GM18507 (cell line): Measurements from ENCODE around the gene BCAS3.

ENCODE experiments used
- DNase-seq: peaks from one replicate; pipeline ENCODE4 v3.0.0; 2011; ENCODE audit warnings: low read depth; ENCODE audit not compliant: insufficient read length; ENCODE audit errors: extremely low spot score
- FAIRE-seq: peaks from 2 replicates; lab custom pipeline; 2011; peaks lifted over from hg19 to GRCh38; lab: Jason Lieb, UNC

BCAS3 gene

DNA sequence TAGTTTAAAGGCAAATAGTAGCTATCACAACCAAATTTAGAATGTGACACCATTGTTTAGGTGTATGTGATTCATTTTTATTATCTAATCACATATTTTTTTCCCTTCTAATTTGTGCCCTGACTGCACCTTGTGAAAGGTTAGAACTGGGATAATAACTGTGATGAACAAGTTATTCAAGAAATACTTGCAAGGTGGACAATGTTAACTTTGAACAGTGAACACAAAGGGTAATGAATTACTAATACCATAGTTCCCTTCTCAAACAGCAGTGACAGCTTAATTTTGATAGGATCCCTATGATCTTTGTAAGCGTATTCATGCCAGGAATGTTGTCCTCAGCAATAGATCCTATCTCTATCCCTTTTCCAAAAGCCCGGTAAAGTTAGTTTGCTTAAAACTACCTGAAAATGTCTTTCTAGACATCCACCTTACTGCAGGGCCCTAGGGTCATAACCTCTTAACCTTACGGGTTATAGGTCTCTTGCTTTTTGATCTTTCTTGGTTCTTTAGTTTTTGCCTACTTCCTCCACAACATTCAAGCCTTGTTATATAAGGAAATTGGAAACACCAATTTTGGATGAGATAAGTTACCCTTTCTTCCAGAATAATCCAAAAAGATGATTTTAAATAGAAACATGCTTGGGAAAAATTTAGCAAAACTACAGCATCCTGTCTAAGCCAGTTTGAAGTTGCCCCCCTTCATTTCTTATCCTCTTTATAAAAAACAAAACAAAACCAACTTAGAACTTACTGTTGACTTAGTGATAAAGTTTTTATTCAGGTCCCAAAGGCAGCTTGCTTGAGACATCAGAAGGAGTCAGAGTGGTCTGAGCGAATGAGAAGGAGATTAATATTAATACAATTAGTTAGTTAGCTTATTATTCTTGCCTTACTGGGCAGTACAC, 522.0 kb downstream of the BCAS3 start:
- DNase-seq (no peak), FAIRE-seq (peak; percentile 41)

DNA sequence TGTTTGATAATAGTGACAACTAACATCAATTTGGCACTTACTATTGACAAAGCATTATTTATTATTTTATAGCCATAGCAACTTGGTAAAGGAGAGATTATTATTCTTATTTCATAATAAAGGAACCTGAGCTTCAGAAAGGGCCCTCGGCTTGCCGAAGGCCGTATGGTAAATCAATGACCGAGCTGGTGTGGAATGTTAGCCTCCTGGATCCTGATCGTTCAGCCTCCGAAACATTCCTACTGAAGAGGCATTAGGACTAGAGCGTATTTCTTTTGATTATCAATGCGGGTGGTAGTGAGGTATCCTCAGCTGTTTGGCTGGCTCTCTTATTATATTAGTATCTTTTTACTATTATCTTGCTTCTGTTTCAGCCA, 522.7 kb downstream of the BCAS3 start:
- no peak for FAIRE-seq
- DNase-seq = no peak

GRCh38 chr17:61201211-61201610, 523.6 kb downstream of the BCAS3 start:
- DNase-seq = no peak
- FAIRE-seq = no peak

DNA sequence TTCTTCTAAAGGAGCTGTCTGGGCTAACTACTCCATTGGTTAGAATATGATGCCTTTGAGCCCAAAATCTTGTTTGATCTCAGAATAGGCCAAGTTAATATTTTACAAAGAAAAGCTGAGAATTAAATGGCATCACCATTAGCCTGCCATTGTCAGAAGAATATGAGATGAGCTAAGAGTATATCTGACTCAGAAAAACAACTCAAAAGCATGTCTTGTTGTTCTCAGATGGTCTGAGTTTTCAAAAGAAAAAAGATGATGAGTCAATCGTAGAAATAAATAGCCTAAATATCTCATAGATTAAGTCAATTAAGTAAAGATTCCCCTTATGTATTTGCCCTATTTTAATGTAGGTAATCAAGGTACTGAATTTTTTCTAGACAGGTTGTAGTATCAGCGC, 524.9 kb downstream of the BCAS3 start:
- DNase-seq = no peak
- FAIRE-seq = no peak

GRCh38 chr17:61203671-61204131, 526.0 kb downstream of the BCAS3 start:
- DNase-seq = no peak
- FAIRE-seq = no peak

GRCh38 chr17:61204456-61204855, 526.8 kb downstream of the BCAS3 start:
- no peak for DNase-seq
- FAIRE-seq = no peak

GRCh38 chr17:61205401-61205800, 527.8 kb downstream of the BCAS3 start:
- FAIRE-seq = no peak
- no peak for DNase-seq

GRCh38 chr17:61205931-61206330, 528.3 kb downstream of the BCAS3 start:
- no peak for FAIRE-seq
- no peak for DNase-seq

DNA sequence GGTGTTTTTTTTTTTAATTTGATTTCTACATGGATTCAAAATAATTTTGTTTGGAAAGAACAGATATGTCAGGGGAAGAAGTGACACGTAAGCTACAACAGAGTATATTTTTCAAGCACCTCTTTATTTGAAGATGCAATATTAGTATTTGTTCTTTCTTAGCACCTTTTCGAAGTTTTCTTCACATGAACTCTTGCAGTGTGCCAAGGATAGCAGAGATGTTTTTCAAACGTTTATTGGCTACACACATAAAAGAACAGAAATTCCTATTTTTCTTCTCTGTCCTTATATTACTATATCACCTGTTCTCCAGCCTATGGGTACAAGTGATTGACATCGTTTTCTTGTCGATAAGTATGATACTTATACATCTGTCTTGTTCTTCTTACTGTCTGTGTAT, 529.3 kb downstream of the BCAS3 start:
- FAIRE-seq = no peak
- no peak for DNase-seq

DNA sequence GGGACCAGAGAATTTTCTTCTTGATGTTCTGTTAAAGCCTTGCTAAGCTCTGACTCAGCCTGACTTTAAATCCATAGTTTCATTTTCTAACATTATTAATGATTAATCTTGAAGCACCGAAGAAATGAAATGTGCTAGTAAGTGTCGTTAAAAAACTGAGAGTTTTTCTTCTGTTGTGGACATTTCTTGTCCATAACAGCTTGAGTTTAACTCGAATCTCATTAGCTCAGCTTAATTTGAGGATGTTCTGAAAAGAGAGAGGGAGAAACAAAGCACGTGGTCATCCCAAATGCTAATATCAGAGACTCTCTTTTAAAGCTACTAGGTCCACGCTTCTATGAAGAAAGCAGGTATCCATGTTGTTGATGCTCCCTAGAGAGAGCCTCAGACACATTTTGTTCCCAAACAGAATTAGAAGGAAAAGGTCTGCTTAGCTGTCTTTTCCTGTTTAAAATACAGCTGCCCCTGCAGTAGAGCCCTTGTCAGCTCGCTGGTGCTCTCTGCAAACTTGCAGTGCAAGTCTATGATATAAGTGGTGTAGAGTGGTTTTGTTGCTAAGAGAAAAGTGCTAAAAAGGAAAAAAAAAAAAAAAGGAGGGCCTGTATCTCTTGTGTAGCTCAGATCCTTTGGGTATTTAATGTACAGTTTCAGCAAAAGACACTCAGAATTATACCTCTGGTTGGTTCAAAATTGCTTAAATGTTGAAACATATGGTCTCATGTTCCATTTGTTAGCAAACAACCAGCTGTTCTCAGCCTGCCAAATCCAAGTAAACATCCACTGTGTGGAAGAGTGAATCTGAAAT, 530.9 kb downstream of the BCAS3 start:
- no peak for DNase-seq
- no peak for FAIRE-seq

GRCh38 chr17:61209106-61209439, 531.4 kb downstream of the BCAS3 start:
- no peak for DNase-seq
- no peak for FAIRE-seq

GRCh38 chr17:61209525-61209924, 531.9 kb downstream of the BCAS3 start:
- FAIRE-seq (no peak), DNase-seq (no peak)

GRCh38 chr17:61211236-61211635, 533.6 kb downstream of the BCAS3 start:
- DNase-seq (no peak), FAIRE-seq (no peak)

DNA sequence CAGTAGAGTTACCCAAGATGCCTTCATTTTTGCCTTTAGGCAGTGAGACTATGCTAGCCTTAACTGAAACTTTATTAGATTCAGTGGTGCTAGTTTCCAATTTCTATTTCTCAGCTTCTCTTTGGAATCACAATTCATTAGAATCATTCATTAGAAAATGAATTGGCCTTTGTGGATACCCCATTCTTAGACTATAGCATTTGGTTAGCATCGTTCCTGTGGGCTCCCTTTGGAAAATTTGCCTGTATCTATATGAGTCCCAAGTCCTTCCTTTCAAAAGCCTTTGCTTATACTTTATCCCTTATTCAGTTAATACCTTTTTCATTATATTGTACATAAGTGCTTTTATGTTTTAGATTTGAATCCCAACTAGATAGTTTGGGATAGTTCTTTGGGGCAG, 535.0 kb downstream of the BCAS3 start:
- no peak for DNase-seq
- no peak for FAIRE-seq

DNA sequence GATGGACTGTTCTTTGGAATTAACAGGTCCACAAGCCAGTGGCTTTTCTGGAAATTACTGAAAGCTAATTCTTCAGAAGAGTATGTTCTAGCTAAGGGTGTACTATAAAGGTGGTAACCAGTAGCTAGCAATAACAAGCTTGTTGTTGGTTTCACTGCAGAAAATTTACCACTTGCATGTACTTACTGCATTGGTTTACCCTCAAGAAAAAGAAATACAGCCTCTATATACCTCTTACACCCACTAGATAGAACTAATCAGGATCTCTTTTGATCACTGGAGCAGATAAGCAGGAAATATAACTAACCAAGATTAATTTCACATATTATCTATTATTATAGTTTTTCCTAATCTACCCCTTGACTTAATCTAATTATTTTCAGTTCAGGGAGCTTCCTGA, 537.1 kb downstream of the BCAS3 start:
- no peak for DNase-seq
- no peak for FAIRE-seq

GRCh38 chr17:61216066-61216465, 538.4 kb downstream of the BCAS3 start:
- FAIRE-seq (no peak), DNase-seq (no peak)

DNA sequence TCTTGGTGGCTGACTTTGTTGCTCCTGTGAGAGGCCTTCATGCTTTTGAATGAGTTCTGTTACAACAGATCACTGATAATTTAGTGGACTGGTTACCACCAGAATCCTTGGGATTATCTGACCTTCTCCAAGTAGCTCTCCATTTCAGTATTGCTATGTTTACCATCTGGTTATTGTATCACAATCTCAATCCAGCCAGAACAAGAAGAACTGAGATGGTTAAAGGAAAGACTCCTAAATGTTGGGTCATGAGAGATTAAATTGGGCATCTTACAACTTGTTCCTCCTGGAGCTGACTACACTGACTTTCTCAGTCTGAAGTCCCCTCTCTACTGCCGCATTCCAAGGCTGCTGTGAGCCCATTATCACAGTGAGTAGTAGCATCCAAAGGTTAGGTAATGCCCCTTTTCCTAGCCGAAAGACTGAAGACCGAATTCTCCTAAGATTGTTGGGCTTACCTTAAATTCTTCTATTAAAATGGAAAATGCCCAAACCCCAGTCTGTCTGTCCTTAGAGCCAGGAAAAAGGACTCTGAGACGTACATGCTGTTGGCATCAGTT, 540.3 kb downstream of the BCAS3 start:
- FAIRE-seq (no peak), DNase-seq (no peak)

- DNase-seq (no peak), FAIRE-seq (peak; percentile 49)
These were observed 540.8 kb downstream of the BCAS3 start for GRCh38 chr17:61218438-61218837.

DNA sequence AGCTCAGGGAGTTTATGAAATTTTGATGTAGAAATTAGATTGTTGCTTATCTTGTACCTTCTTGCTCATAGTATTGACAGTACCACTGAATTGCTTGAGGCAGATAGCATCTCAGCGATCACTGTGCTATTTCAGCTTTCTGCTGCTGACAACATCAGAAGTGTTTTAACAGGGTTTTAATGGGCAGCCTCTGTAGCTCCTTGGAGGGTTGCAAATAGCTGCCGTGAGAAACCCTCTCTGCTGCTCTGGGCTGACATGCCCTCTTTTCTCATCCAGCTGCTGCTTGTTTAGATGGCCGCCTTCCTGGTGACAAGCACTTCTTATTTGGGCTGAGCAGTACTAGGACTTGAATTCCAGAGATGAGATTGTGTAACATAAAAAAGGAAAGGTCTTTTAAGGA, 541.8 kb downstream of the BCAS3 start:
- FAIRE-seq (no peak), DNase-seq (no peak)

DNA sequence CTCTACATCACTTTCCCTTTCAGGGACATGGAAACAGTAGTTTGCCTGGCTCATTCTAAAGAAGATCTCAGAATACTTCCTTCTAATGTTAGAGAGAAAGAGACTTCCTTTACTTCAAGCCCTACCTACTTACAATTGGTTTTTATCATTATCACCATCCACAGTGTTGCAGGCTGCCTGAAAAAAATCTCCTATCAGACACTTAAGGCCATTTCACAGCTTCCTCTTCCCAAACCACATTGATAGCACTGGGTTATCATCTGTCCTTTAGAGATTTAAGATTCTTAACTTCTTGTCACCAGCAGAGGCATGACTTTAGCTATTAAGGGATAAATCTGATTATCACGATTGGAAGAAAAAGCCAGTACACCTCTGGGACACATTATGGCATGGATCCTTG, 543.5 kb downstream of the BCAS3 start:
- FAIRE-seq (no peak), DNase-seq (no peak)
